Muscle layer of colon (tissue), 2 donors: Measurements from ENCODE around the gene AGO3.

ENCODE experiments used
- H3K27ac ChIP-seq: one replicate; pipeline ENCODE4 v1.7.0; 2013; ENCODE audit warnings: low read depth, mild to moderate bottlenecking, low read length, moderate library complexity
- H3K27me3 ChIP-seq, 2 donors: one replicate each; pipeline ENCODE4 v1.7.0; 2013; ENCODE audit warnings: low read length in 2 of 2, mild to moderate bottlenecking in 2 of 2; ENCODE audit not compliant: insufficient read depth in 2 of 2, control insufficient read depth in 1 of 2
- H3K36me3 ChIP-seq: one replicate; pipeline ENCODE4 v1.7.0; 2013; ENCODE audit warnings: mild to moderate bottlenecking, low read length; ENCODE audit not compliant: insufficient read depth
- H3K4me1 ChIP-seq: one replicate; pipeline ENCODE4 v1.7.0; 2013; ENCODE audit warnings: mild to moderate bottlenecking, low read length; ENCODE audit not compliant: insufficient read depth
- H3K4me3 ChIP-seq, 2 donors: one replicate each; pipeline ENCODE4 v1.7.0; 2013; ENCODE audit warnings: low read length in 2 of 2, low read depth in 1 of 2, mild to moderate bottlenecking in 1 of 2, moderate library complexity in 1 of 2
- H3K9ac ChIP-seq: one replicate; pipeline ENCODE4 v1.7.0; 2013; ENCODE audit warnings: low read length
- H3K9me3 ChIP-seq: one replicate; pipeline ENCODE4 v1.7.0; 2013; ENCODE audit warnings: mild to moderate bottlenecking, low read length
- donor health status: abdominal sarcoma.
- donor health status: Adenocarcinoma of cecum.

AGO3 gene

DNA sequence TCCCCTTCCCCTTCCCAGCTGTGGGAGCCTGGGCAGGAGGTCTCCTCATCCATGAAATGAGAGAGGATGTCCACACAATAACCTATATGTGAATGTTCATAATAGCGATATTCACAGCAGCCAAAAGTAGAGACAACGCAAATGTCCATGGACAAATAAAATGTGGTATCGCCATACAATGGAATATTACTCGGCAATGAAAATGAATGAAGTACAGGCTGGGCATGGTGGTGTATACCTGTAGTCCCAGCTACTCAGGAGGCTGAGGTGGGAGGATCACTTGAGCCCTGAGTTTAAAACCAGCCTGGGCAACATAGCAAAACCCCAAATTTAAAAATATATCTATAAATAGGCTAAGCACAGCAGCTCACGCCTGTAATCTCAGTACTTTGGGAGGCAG lies 170.6 kb downstream of the AGO3 start:
- Histone ChIP-seq H3K9me3 (no peaks in the 10 kb centered on the region), H3K4me1 (no peaks in the 10 kb centered on the region), H3K36me3 (no peaks in the 10 kb centered on the region), H3K27ac (no peak overlapping the region), H3K4me3 (no peak overlapping the region), H3K9ac (no peak overlapping the region), H3K27me3 (no peaks in the 10 kb centered on the region)

DNA sequence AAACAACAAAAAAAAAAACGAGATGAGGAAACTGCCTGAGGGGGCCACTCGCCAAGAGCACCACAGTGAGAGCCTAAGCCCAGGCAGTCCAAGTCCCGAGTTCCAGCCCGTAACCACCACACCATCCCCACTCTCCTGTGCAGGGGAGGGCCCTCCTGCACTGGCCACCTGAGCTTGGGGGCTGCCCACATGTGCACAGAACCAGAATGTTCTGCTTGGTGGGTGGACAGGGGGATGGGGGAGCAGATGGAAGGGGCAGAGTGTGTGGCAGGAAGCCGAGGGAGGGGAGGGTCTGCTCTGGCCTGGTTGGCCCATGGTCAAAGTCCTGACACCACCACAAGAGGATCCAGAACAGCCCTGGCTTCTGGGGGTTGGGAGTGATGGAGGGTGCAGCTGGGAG lies 175.4 kb downstream of the AGO3 start:
- Histone ChIP-seq H3K27me3 (no peaks in the 10 kb centered on the region), H3K4me3 (no peak overlapping the region), H3K4me1 (no peaks in the 10 kb centered on the region), H3K9ac (no peak overlapping the region), H3K9me3 (no peaks in the 10 kb centered on the region), H3K36me3 (no peaks in the 10 kb centered on the region), H3K27ac (no peak overlapping the region)

DNA sequence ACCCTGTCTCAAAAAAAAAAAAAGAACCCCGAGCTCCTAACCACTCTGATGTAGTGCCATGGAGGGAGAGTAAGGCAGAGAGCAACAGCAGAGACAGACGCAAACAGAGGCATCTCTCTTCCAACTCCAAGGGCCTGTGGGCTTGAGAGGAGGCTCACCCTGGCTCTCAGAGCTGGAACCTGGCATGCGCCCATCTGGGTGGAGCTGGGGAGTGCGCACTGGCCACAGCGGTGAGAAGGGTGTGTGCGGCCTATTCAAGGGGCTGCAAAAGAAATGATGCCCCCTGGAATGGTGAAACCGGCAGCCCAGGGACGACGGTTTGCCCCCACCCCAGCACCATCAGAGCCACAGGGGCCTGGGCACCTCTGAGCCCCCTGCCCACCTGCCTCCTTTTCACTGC lies 176.5 kb downstream of the AGO3 start:
- no peaks in the 10 kb centered on the region for H3K9me3 ChIP-seq
- no peaks in the 10 kb centered on the region for H3K27me3 ChIP-seq
- no peak overlapping the region for H3K27ac ChIP-seq
- no peak overlapping the region for H3K9ac ChIP-seq
- no peaks in the 10 kb centered on the region for H3K36me3 ChIP-seq
- H3K4me3 ChIP-seq: no peak overlapping the region
- H3K4me1 ChIP-seq: no peaks in the 10 kb centered on the region

DNA sequence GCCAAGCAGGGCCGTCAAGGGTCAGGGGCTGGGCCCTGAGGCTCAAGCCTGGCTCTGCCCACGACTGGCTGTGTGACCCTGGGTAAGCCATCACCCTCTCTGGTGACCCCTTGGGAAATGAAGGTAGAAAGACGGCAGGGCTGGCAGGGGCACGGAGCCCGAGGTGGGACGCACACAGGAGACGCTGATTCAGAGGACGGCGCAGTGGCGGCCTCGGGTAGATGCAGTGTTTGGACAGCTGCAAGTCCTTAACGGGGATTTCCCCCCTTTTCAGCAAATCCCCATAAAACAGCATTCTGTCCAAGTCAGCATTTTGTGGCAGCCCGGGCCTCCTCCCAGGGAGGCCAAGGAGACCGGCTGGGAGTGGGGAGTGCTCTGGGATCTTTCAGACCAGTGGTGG lies 177.4 kb downstream of the AGO3 start:
- Histone ChIP-seq H3K27ac (no peak overlapping the region), H3K4me3 (no peak overlapping the region), H3K27me3 (no peaks in the 10 kb centered on the region), H3K4me1 (no peaks in the 10 kb centered on the region), H3K9ac (no peak overlapping the region), H3K36me3 (no peaks in the 10 kb centered on the region), H3K9me3 (no peaks in the 10 kb centered on the region)

DNA sequence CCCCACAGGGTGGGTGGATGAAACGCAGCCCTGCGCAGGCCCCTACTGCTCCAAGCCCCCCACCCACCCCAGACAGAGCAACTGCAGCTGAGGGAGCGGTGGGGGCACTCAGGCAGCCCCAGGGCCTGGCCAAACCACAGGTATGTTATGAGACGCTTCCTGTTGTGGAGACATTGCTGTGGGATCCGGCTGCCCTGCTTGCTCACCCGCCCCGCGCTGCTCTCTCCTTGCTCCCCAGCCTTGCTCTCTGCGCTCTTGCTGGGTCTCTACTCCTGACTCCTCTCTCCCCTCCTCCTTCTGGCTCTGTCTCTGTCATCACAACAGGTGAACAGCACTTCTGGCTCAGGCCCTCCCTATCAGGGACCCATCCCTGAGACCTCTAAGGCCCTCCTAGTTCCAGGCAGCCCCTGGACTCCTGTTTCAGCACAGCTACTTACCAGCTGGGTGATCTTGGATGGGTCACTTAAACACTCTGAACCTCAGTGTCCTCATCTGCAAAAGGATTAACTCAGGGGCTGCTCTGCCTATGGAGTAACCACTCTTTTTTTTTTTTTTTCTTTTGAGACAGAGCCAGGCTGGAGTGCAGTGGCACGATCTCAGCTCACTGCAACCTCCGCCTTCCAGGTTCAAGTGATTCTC lies 178.3 kb downstream of the AGO3 start:
- H3K9me3 ChIP-seq: no peaks in the 10 kb centered on the region
- H3K27ac ChIP-seq: no peak overlapping the region
- H3K4me3 ChIP-seq: no peak overlapping the region
- H3K4me1 ChIP-seq: no peaks in the 10 kb centered on the region
- H3K27me3 ChIP-seq: no peaks in the 10 kb centered on the region
- no peak overlapping the region for H3K9ac ChIP-seq
- no peaks in the 10 kb centered on the region for H3K36me3 ChIP-seq

DNA sequence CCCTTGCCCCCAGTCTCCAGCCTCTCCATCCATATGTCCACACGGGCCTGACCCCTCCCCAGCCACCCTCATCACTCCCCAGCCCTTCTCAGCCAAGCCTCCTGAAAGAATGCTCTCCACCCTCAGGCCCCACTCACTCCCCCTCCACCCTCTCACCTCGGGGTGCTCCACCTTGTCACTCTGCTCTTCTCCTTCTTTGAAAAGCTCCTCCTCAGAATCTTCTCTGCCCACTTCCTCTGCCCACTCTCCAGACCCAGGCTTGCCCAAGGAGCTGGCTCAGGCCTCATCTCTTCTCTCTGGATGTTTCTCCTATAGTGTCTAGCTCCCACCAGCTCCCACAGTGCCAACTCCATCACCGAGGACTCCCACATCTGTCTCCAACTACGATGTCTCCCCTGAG lies 180.2 kb downstream of the AGO3 start:
- Histone ChIP-seq H3K4me3 (no peak overlapping the region), H3K9ac (no peak overlapping the region), H3K27ac (no peak overlapping the region), H3K4me1 (peaks cover 9% of the 10 kb centered on the region), H3K27me3 (no peaks in the 10 kb centered on the region), H3K9me3 (no peaks in the 10 kb centered on the region), H3K36me3 (no peaks in the 10 kb centered on the region)

DNA sequence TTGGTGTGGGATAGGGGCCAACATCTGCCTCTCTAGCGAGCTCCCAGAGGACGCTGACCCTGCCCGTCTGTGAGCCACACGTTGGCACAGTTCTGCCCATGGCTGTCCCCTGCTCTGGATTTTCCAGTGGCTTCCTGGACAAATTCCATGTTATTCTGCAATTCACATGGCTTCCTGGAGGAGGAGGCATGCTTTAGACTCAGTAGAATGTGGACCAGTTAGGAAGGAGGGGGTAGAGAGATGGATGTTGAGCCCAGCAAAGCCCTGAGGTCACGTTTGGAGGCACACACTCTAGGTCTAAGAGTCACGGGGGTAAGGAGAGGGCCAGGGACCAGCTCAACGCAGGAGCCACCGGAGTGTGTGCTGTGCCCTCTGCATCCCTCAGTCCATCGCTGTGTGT lies 181.9 kb downstream of the AGO3 start:
- H3K36me3 ChIP-seq: no peaks in the 10 kb centered on the region
- H3K4me1 ChIP-seq: peaks cover 14% of the 10 kb centered on the region
- no peak overlapping the region for H3K27ac ChIP-seq
- no peak overlapping the region for H3K4me3 ChIP-seq
- no peaks in the 10 kb centered on the region for H3K27me3 ChIP-seq
- no peak overlapping the region for H3K9ac ChIP-seq
- no peaks in the 10 kb centered on the region for H3K9me3 ChIP-seq

DNA sequence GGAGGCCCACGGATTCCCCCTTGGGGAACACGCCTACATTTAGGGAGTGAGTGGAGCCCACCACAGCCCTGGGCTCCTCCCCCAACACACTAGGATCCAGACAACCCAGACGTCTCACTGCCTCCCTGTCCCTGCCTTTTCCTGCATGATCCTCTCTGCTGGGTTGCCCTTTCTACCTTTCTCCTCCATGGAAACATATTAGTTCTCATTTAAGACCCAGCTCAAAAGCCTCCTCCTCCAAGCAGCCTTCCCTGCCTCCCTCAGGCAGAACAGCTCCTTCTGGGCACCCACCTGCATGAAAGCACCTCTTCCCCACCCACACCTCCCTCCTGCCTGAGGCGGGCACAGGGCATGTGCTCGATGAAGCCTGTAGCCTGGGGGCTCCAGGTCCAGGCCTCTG lies 183.5 kb downstream of the AGO3 start:
- Histone ChIP-seq H3K27ac (no peak overlapping the region), H3K36me3 (no peaks in the 10 kb centered on the region), H3K4me3 (no peak overlapping the region), H3K4me1 (peaks cover 14% of the 10 kb centered on the region), H3K9me3 (no peaks in the 10 kb centered on the region), H3K9ac (no peak overlapping the region), H3K27me3 (no peaks in the 10 kb centered on the region)

DNA sequence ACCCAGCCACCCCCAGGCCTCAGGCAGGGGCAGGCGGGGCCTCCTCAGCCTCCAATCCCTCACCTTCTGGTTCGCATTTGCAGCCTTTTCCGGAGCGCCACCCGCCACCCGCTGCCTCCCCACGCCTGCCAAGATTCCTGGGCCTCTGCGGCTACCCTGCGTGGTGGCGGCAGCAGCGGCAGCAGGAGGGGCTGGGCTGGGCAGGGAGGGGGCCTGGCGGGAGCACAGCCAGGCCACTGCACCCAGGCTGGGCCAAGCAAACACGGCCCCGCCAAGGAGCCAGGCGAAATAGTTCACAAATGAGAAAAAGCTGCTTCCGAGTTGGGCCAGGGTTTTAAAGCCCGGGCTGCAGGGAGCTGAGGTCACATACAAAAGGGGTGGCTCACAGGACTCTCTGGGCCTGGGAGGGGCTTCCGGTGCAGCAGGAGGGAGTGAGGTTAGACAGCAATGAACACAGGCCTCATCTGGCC lies 184.3 kb downstream of the AGO3 start:
- H3K9me3 ChIP-seq: no peaks in the 10 kb centered on the region
- peaks cover 14% of the 10 kb centered on the region for H3K4me1 ChIP-seq
- no peaks in the 10 kb centered on the region for H3K36me3 ChIP-seq
- H3K9ac ChIP-seq: no peak overlapping the region
- H3K4me3 ChIP-seq: no peak overlapping the region
- H3K27me3 ChIP-seq: no peaks in the 10 kb centered on the region
- peak overlapping the region; percentile 63 for H3K27ac ChIP-seq

DNA sequence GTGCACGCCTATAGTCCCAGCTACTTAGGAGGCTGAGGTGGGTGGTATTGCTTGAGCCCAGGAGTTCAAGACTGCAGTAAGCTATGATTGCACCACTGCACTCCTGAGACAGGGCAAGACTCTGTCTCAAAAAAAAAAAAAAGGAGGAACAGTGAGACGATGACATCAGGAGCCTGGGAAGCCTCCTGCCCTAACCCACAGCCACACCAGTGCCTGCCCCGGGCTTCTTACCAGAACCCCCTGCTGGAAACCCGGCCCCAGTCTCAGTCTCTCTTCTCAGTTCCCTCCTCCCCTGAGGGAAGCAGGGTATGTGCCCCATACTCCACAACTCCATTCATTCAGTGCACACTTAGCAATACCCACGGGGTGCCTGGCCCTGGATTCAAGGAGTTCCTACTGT lies 185.0 kb downstream of the AGO3 start:
- H3K27me3 ChIP-seq: no peaks in the 10 kb centered on the region
- H3K9me3 ChIP-seq: no peaks in the 10 kb centered on the region
- H3K36me3 ChIP-seq: no peaks in the 10 kb centered on the region
- no peak overlapping the region for H3K9ac ChIP-seq
- no peak overlapping the region for H3K4me3 ChIP-seq
- H3K4me1 ChIP-seq: peaks cover 14% of the 10 kb centered on the region
- no peak overlapping the region for H3K27ac ChIP-seq

DNA sequence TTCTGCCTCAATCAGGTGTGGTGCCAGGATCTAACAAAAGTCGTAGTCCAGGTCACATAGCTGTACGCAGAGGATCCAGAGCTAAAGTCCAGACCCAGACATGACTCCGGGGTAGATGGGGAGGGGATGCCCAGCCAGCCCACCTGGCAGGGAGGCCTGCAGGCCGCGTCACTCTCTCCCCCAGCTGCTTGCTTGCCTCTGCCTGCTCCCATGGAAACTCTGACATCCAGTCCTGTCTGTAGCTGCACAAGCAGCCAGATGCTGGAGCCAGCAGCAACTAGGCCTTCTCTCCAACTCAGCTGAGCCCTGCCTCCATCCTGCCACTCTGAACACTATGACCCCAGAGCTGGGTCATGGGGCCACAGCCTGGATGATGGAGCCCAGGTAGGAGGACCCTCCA lies 186.0 kb downstream of the AGO3 start:
- H3K4me1 ChIP-seq: peaks cover 14% of the 10 kb centered on the region
- H3K4me3 ChIP-seq: no peak overlapping the region
- H3K9me3 ChIP-seq: no peaks in the 10 kb centered on the region
- H3K27me3 ChIP-seq: no peaks in the 10 kb centered on the region
- no peaks in the 10 kb centered on the region for H3K36me3 ChIP-seq
- H3K27ac ChIP-seq: no peak overlapping the region
- H3K9ac ChIP-seq: no peak overlapping the region

DNA sequence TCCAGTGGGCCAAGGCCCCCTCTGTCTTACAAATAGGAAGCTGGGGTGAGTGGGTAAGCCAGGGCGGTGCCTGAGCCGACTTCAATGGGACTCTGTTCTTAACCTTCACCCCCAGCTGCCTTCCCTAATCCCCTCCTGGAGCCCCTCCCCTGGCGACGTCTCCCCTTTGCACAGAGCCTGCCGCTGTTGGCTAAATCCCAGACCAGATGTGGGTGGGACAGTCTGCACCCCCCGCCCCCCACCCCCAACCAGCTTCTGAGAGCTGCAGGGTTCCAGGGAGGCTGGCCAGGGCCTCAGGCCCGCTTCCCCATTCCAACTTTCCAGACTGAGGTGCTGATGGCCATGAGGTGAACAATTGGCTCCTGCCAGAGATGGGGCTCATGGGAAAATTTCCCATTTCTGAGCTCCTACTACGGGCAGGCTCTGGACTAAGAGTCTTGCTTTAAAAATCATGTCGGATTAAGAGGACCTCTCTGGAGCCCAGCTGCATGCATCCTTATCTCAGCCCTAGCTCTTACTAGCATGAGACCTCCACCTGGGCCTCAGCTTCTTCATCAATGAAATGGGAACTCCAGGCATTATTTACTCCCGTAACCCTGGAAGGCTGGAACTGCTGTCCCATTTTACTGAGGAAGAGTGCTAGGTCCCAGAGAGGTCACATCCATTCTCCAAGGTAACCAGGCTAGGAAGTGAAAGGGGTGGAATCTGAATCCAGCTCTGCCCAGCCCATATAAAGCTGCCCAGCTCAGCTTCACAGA lies 187.7 kb downstream of the AGO3 start:
- Histone ChIP-seq H3K9ac (no peak overlapping the region), H3K4me1 (peaks cover 14% of the 10 kb centered on the region), H3K9me3 (no peaks in the 10 kb centered on the region), H3K27me3 (no peaks in the 10 kb centered on the region), H3K4me3 (no peak overlapping the region), H3K27ac (no peak overlapping the region), H3K36me3 (no peaks in the 10 kb centered on the region)
